GM23338 (cell line): ENCODE measurements around the gene DPYD. TPM values are rescaled to one million over a fixed set of nuclear protein-coding genes. Genes with fewer than 3 reads are reported as not detected.

Experiments
- ATAC-seq: fragments of 200-7000 bp; cut with Tn5 transposase; 3 replicates; pipeline ENCODE4 v1.9.1; 2020
- DNase-seq: peaks from one replicate; pipeline ENCODE4 v3.0.0-alpha.2; 2015; ENCODE audit warnings: low spot score
- H2AFZ ChIP-seq: fragments of 200-600 bp; sonication (generic); 2 replicates; pipeline ENCODE4 v1.8.0; 2016; ENCODE audit warnings: antibody characterized with exemption, mild to moderate bottlenecking, moderate library complexity
- H3F3A ChIP-seq: fragments of 200-600 bp; sonication (generic); replicated peaks from 2 replicates; pipeline ENCODE4 v1.8.0; 2017; ENCODE audit warnings: antibody characterized with exemption, mixed run types, low read depth
- H3K27ac ChIP-seq: fragments of 200-600 bp; sonication (generic); 2 replicates; pipeline ENCODE4 v1.6.1; 2016; ENCODE audit warnings: low read depth
- H3K27me3 ChIP-seq: fragments of 200-600 bp; sonication (generic); 2 replicates; pipeline ENCODE4 v1.8.0; 2016; ENCODE audit warnings: mild to moderate bottlenecking, mixed run types, moderate library complexity; ENCODE audit not compliant: insufficient read depth
- H3K36me3 ChIP-seq: fragments of 200-600 bp; sonication (generic); 2 replicates; pipeline ENCODE4 v1.8.0; 2016; ENCODE audit warnings: mild to moderate bottlenecking; ENCODE audit not compliant: insufficient read depth
- H3K4me1 ChIP-seq: fragments of 200-600 bp; sonication (generic); 2 replicates; pipeline ENCODE4 v1.8.0; 2016; ENCODE audit warnings: mild to moderate bottlenecking, moderate library complexity; ENCODE audit not compliant: insufficient read depth
- H3K4me2 ChIP-seq: fragments of 200-600 bp; sonication (generic); 2 replicates; pipeline ENCODE4 v1.7.1; 2017; ENCODE audit warnings: mixed run types
- H3K4me3 ChIP-seq: fragments of 200-600 bp; sonication (generic); 2 replicates; pipeline ENCODE4 v1.6.1; 2016; ENCODE audit warnings: mixed run types
- H3K79me2 ChIP-seq: fragments of 200-600 bp; sonication (generic); replicated peaks from 2 replicates; pipeline ENCODE4 v1.8.0; 2017; ENCODE audit warnings: mild to moderate bottlenecking; ENCODE audit not compliant: insufficient read depth
- H3K9me2 ChIP-seq: fragments of 200-600 bp; sonication (generic); 2 replicates; pipeline ENCODE4 v1.8.0; 2017; ENCODE audit not compliant: insufficient read depth
- H4K20me1 ChIP-seq: fragments of 200-600 bp; sonication (generic); replicated peaks from 2 replicates; pipeline ENCODE4 v1.8.0; 2017; ENCODE audit warnings: mild to moderate bottlenecking; ENCODE audit not compliant: insufficient read depth
- H3K27ac Mint-ChIP-seq: 2 replicates; pipeline ENCODE4 v1.8.0; 2020; ENCODE audit warnings: inconsistent platforms, mild to moderate bottlenecking, moderate library complexity, mixed read lengths
- H3K27me3 Mint-ChIP-seq: 3 replicates; pipeline ENCODE4 v1.8.0; 2022; ENCODE audit warnings: low read depth, mild to moderate bottlenecking, moderate library complexity, mixed read lengths, inconsistent platforms; ENCODE audit not compliant: insufficient read depth, poor library complexity
- H3K36me3 Mint-ChIP-seq: 3 replicates; pipeline ENCODE4 v1.8.0; 2021; ENCODE audit warnings: low read depth, mild to moderate bottlenecking, inconsistent platforms, moderate library complexity, mixed read lengths
- H3K4me1 Mint-ChIP-seq: 3 replicates; pipeline ENCODE4 v1.8.0; 2020; ENCODE audit warnings: mild to moderate bottlenecking, inconsistent platforms, mixed read lengths
- H3K4me3 Mint-ChIP-seq: 3 replicates; pipeline ENCODE4 v1.8.0; 2021; ENCODE audit warnings: moderate library complexity, mild to moderate bottlenecking, inconsistent platforms, mixed read lengths
- H3K9me3 Mint-ChIP-seq: 3 replicates; pipeline ENCODE4 v1.8.0; 2020; ENCODE audit warnings: moderate library complexity, mild to moderate bottlenecking, inconsistent platforms, mixed read lengths
- CREB1 ChIP-seq: fragments of 250-450 bp; sonication (Bioruptor Pico); IDR thresholded peaks from 2 replicates; pipeline ENCODE4 v1.5.0; 2020; ENCODE audit warnings: low read depth, mild to moderate bottlenecking, moderate library complexity
- ETS1 ChIP-seq: IDR thresholded peaks from 2 replicates; pipeline ENCODE4 v1.6.1; 2016; ENCODE audit warnings: antibody characterized with exemption
- EZH2phosphoT487 ChIP-seq: fragments of 200-600 bp; sonication (generic); IDR thresholded peaks from one replicate; pipeline ENCODE4 v1.8.1; 2018; ENCODE audit warnings: antibody characterized with exemption; ENCODE audit not compliant: unreplicated experiment
- JUNB ChIP-seq: IDR thresholded peaks from one replicate; pipeline ENCODE4 v1.6.1; 2016; ENCODE audit warnings: antibody characterized with exemption; ENCODE audit not compliant: unreplicated experiment
- NANOG ChIP-seq: IDR thresholded peaks from 2 replicates; pipeline ENCODE4 v1.6.1; 2016; ENCODE audit warnings: antibody characterized with exemption, borderline replicate concordance
- POLR2AphosphoS5 ChIP-seq: IDR thresholded peaks from 2 replicates; pipeline ENCODE4 v1.6.1; 2016; ENCODE audit warnings: antibody characterized with exemption, low read depth
- STAT1 ChIP-seq: IDR thresholded peaks from one replicate; pipeline ENCODE4 v1.6.1; 2016; ENCODE audit warnings: antibody characterized with exemption; ENCODE audit not compliant: unreplicated experiment
- ZNF114 ChIP-seq: fragments of 250-450 bp; sonication (Bioruptor Pico); IDR thresholded peaks from 2 replicates; pipeline ENCODE4 v1.5.0; 2020; ENCODE audit warnings: mild to moderate bottlenecking, moderate library complexity
- ZNF331 ChIP-seq: fragments of 250-450 bp; sonication (Bioruptor Pico); IDR thresholded peaks from 2 replicates; pipeline ENCODE4 v1.5.0; 2020; ENCODE audit warnings: low read depth, mild to moderate bottlenecking, moderate library complexity
- polyA plus RNA-seq: library from polyadenylated mRNA; unstranded; fragments of >200 nt; fragmentation: Nextera tagmentation; extraction: Ambion mirVana; gene quantifications from 2 replicates; pipeline ENCODE4 v1.2.1, GENCODE V29; 2016
- total RNA-seq: library from RNA; depleted of rRNA; stranded (reverse); fragments of >200 nt; shearing (Covaris generic); gene quantifications from 2 replicates; pipeline ENCODE4 v1.2.3, GENCODE V29; 2014
- TF ChIP-seq, protein P1 (sequence below): IDR thresholded peaks from one replicate; pipeline ENCODE4 v1.6.1; 2018; ENCODE audit warnings: antibody characterized with exemption; ENCODE audit not compliant: unreplicated experiment

The DPYD gene
- total and polyA plus RNA-seq, 2 experiments from 2014 or later: 0.50 to 1.6 TPM

- DNase-seq (no peak), ATAC-seq (no peak)
- H3K9me2 ChIP-seq: no peaks in the 10 kb centered on the region
- H3K9me3 Mint-ChIP-seq: no peaks in the 10 kb centered on the region
- peak overlapping the region; percentile 56; the same call in 1 of the 2 replicates for H2AFZ ChIP-seq
- H4K20me1 ChIP-seq: no peaks in the 10 kb centered on the region
- no peaks in the 10 kb centered on the region for H3K27me3 Mint-ChIP-seq
- H3K79me2 ChIP-seq: no peaks in the 10 kb centered on the region
- TF ChIP-seq ZNF331 (CRISPR knock-in tag): no peak
- TF ChIP-seq EZH2phosphoT487: no peak
- TF ChIP-seq POLR2AphosphoS5: no peak
- no peaks in the 10 kb centered on the region for H3F3A ChIP-seq
- no peaks in the 10 kb centered on the region for H3K27me3 ChIP-seq
- no peak overlapping the region for H3K4me3 Mint-ChIP-seq
- H3K27ac Mint-ChIP-seq: no peak overlapping the region
- H3K4me2 ChIP-seq: no peak overlapping the region
- no peak overlapping the region for H3K4me3 ChIP-seq
- H3K4me1 ChIP-seq: peaks cover 9% of the 10 kb centered on the region
- H3K36me3 Mint-ChIP-seq: no peaks in the 10 kb centered on the region
- no peak overlapping the region for H3K27ac ChIP-seq
- H3K4me1 Mint-ChIP-seq: peaks cover 9% of the 10 kb centered on the region; the same call in 2 of the 3 replicates
- no peaks in the 10 kb centered on the region for H3K36me3 ChIP-seq
Observed at GRCh38 chr1:97936976-97937375, 16.1 kb upstream of the DPYD start.

DNA sequence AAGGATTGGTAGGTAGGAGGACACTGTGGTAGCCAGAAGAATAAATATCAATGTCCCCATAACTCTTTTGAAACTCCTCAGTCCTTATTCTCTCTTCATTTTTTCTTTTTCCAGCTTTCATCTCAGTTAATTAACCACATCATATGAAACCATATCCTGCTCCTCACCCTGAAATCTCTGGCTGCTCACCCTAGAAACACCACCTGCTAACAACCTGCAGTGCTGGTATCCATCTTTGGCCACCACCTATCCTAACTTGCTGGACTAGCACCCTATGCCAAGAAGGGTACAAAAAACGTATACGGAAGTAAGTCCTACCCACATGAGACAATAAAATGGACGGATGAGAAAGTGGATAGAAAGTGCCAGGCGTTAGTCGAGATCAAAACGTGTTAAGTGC lies 13.7 kb upstream of the DPYD start:
- no peak overlapping the region for H3K4me3 Mint-ChIP-seq
- no peak overlapping the region for H3K27ac ChIP-seq
- H3K27me3 ChIP-seq: no peaks in the 10 kb centered on the region
- no peaks in the 10 kb centered on the region for H3K9me3 Mint-ChIP-seq
- H3K4me1 ChIP-seq: peaks cover 9% of the 10 kb centered on the region
- no peak overlapping the region for H2AFZ ChIP-seq
- H3F3A ChIP-seq: no peaks in the 10 kb centered on the region
- H3K36me3 ChIP-seq: no peaks in the 10 kb centered on the region
- no peaks in the 10 kb centered on the region for H3K27me3 Mint-ChIP-seq
- H3K9me2 ChIP-seq: no peaks in the 10 kb centered on the region
- no peaks in the 10 kb centered on the region for H3K79me2 ChIP-seq
- H3K4me1 Mint-ChIP-seq: peaks cover 10% of the 10 kb centered on the region; the same call in 2 of the 3 replicates
- H4K20me1 ChIP-seq: no peaks in the 10 kb centered on the region
- H3K27ac Mint-ChIP-seq: no peak overlapping the region
- no peak overlapping the region for H3K4me2 ChIP-seq
- no peak overlapping the region for H3K4me3 ChIP-seq
- DNase-seq (no peak), ATAC-seq (no peak)
- no peaks in the 10 kb centered on the region for H3K36me3 Mint-ChIP-seq
- no peak for TF ChIP-seq POLR2AphosphoS5
- no peak for TF ChIP-seq EZH2phosphoT487
- TF ChIP-seq STAT1: no peak
- no peak for TF ChIP-seq JUNB
- TF ChIP-seq ETS1: no peak
- no peak for TF ChIP-seq CREB1 (CRISPR knock-in tag)
- TF ChIP-seq NANOG: no peak
- TF ChIP-seq, protein P1, sequence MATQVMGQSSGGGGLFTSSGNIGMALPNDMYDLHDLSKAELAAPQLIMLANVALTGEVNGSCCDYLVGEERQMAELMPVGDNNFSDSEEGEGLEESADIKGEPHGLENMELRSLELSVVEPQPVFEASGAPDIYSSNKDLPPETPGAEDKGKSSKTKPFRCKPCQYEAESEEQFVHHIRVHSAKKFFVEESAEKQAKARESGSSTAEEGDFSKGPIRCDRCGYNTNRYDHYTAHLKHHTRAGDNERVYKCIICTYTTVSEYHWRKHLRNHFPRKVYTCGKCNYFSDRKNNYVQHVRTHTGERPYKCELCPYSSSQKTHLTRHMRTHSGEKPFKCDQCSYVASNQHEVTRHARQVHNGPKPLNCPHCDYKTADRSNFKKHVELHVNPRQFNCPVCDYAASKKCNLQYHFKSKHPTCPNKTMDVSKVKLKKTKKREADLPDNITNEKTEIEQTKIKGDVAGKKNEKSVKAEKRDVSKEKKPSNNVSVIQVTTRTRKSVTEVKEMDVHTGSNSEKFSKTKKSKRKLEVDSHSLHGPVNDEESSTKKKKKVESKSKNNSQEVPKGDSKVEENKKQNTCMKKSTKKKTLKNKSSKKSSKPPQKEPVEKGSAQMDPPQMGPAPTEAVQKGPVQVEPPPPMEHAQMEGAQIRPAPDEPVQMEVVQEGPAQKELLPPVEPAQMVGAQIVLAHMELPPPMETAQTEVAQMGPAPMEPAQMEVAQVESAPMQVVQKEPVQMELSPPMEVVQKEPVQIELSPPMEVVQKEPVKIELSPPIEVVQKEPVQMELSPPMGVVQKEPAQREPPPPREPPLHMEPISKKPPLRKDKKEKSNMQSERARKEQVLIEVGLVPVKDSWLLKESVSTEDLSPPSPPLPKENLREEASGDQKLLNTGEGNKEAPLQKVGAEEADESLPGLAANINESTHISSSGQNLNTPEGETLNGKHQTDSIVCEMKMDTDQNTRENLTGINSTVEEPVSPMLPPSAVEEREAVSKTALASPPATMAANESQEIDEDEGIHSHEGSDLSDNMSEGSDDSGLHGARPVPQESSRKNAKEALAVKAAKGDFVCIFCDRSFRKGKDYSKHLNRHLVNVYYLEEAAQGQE: no peak
- no peak for TF ChIP-seq ZNF114 (CRISPR knock-in tag)
